K562 (cell line): ENCODE measurements around the gene KLHL33. TPM values are rescaled to one million over a fixed set of nuclear protein-coding genes. Genes with fewer than 3 reads are reported as not detected.

Source experiments
- ASH1L ChIP-seq: fragments of 450-650 bp; IDR thresholded peaks from 2 replicates; pipeline ENCODE4 v1.6.1; 2018; ENCODE audit warnings: borderline replicate concordance, mild to moderate bottlenecking, low read depth; ENCODE audit not compliant: partially characterized antibody
- DPF2 ChIP-seq: fragments of 450-650 bp; IDR thresholded peaks from 2 replicates; pipeline ENCODE4 v1.6.1; 2016
- EP400 ChIP-seq: fragments of 450-650 bp; IDR thresholded peaks from 2 replicates; pipeline ENCODE4 v1.6.1; 2017; ENCODE audit warnings: antibody characterized with exemption, mild to moderate bottlenecking, moderate library complexity
- HMBOX1 ChIP-seq: sonication (generic); IDR thresholded peaks from 2 replicates; pipeline ENCODE4 v1.6.1; 2016
- KAT8 ChIP-seq: fragments of 450-650 bp; IDR thresholded peaks from 2 replicates; pipeline ENCODE4 v1.6.1; 2016; ENCODE audit warnings: low read depth, mild to moderate bottlenecking
- KDM4B ChIP-seq, 2 experiments: fragments of 450-650 bp in 1 of 2; sonication (generic) in 1 of 2; IDR thresholded peaks; 2 replicates each; pipeline ENCODE4 v1.6.1; 2016 to 2017; ENCODE audit warnings: borderline replicate concordance in 2 of 2, antibody characterized with exemption in 1 of 2, low read depth in 1 of 2, mild to moderate bottlenecking in 1 of 2
- MAX ChIP-seq: sonication (generic); formaldehyde crosslinking; IDR thresholded peaks from 2 replicates; pipeline ENCODE4 v1.9.0; 2022; ENCODE audit warnings: mild to moderate bottlenecking, missing genetic modification reagents
- MCM5 ChIP-seq: fragments of 450-650 bp; IDR thresholded peaks from 2 replicates; pipeline ENCODE4 v1.6.1; 2016; ENCODE audit warnings: low read depth
- MNT ChIP-seq, 2 experiments: fragments of 450-650 bp; conservative IDR thresholded peaks; 2 replicates each; pipeline ENCODE4 v1.6.1; 2017; ENCODE audit warnings: mild to moderate bottlenecking in 2 of 2, moderate library complexity in 2 of 2
- NBN ChIP-seq: fragments of 450-650 bp; IDR thresholded peaks from 2 replicates; pipeline ENCODE4 v1.6.1; 2016; ENCODE audit warnings: low read depth, mild to moderate bottlenecking
- NR2C2 ChIP-seq, 2 experiments: fragments of 200-800 bp in 1 of 2; sonication (Bioruptor generic) in 1 of 2; sonication (generic) in 1 of 2; formaldehyde crosslinking in 1 of 2; IDR thresholded peaks; 2 replicates each; pipeline versions ENCODE4 v1.6.1 to v1.8.0; 2016 to 2022; ENCODE audit warnings: mild to moderate bottlenecking in 1 of 2, missing compliant biosample characterization in 1 of 2, missing genetic modification characterization in 1 of 2, missing genetic modification reagents in 1 of 2
- RAD21 ChIP-seq, 2 experiments: fragments of 250-450 bp in 1 of 2; fragments of 450-650 bp in 1 of 2; sonication (Bioruptor Pico) in 1 of 2; formaldehyde crosslinking in 1 of 2; IDR thresholded peaks in 1 of 2; conservative IDR thresholded peaks in 1 of 2; 2 replicates each; pipeline versions ENCODE4 v1.4.0 to v1.8.0; 2020 to 2022; ENCODE audit warnings: mild to moderate bottlenecking in 2 of 2, moderate library complexity in 1 of 2
- RB1 ChIP-seq: fragments of 450-650 bp; IDR thresholded peaks from 2 replicates; pipeline ENCODE4 v1.6.1; 2017; ENCODE audit warnings: low read depth, mild to moderate bottlenecking
- RCOR1 ChIP-seq, 2 experiments: IDR thresholded peaks; 2 replicates each; pipeline ENCODE4 v1.6.1; 2012; ENCODE audit warnings: low read depth in 2 of 2, low read length in 2 of 2, borderline replicate concordance in 1 of 2, improper control_type of control experiment in 1 of 2
- SAP30 ChIP-seq: fragments of 200-600 bp; sonication (generic); IDR thresholded peaks from 2 replicates; pipeline ENCODE4 v1.6.1; 2012; ENCODE audit warnings: borderline replicate concordance, low read depth, mild to moderate bottlenecking, moderate library complexity, low read length, control low read depth, inconsistent platforms; ENCODE audit not compliant: insufficient read depth, poor library complexity, severe bottlenecking
- SMAD1 ChIP-seq: fragments of 150-350 bp; IDR thresholded peaks from 2 replicates; pipeline ENCODE4 v1.6.1; 2014; ENCODE audit warnings: low read length, low read depth; ENCODE audit not compliant: partially characterized antibody
- SPI1 ChIP-seq: IDR thresholded peaks from 2 replicates; pipeline ENCODE4 v1.6.1; 2011; ENCODE audit warnings: low read depth, low read length, control low read depth, borderline replicate concordance
- SRF ChIP-seq, 2 experiments: fragments of 250-450, 450-650 bp in 1 of 2; sonication (Bioruptor Pico) in 1 of 2; sonication (generic) in 1 of 2; formaldehyde crosslinking; IDR thresholded peaks; 2 replicates each; pipeline versions ENCODE4 v1.5.0 to v1.5.1; 2020 to 2022; ENCODE audit warnings: mild to moderate bottlenecking in 1 of 2, missing genetic modification reagents in 1 of 2
- ZBTB26 ChIP-seq: fragments of 450-650 bp; formaldehyde crosslinking; IDR thresholded peaks from 2 replicates; pipeline ENCODE4 v1.4.0; 2022; ENCODE audit warnings: missing genetic modification characterization
- polyA plus RNA-seq, 8 experiments: library from polyadenylated mRNA; depleted of rRNA in 4 of 8; stranded (reverse) in 5 of 8; unstranded in 3 of 8; fragments of >200 nt; fragmentation: Nextera tagmentation in 2 of 8; fragmentation: Illumina TruSeq in 1 of 8; extraction: Ambion mirVana in 2 of 8; extraction: Trizol in 1 of 8; gene quantifications; 2 replicates each; pipeline versions ENCODE4 v1.2.1 to v1.2.3, GENCODE V29; 2011 to 2014; ENCODE audit warnings: inconsistent platforms in 1 of 8, missing spikeins in 1 of 8
- total RNA-seq, 7 experiments: library from RNA; depleted of rRNA in 6 of 7; stranded (reverse); fragments of >200 nt in 6 of 7; fragmentation: Illumina TruSeq in 2 of 7; extraction: Trizol in 2 of 7; gene quantifications; 2 replicates each; pipeline versions ENCODE4 v1.2.1 to v1.2.3, GENCODE V29; 2011 to 2021; ENCODE audit warnings: low replicate concordance in 1 of 7
- TF ChIP-seq, protein P1 (sequence below): fragments of 250-450 bp; sonication (Bioruptor Pico); IDR thresholded peaks from 2 replicates; pipeline ENCODE4 v1.4.0; 2020

Gene KLHL33
- total and polyA plus RNA-seq, 9 of the 15 experiments (the other 6 are each of a cell fraction or from before 2014, with no cell fraction given), result 0.04 to 0.27 (median 0.13) TPM; not detected in 6

DNA sequence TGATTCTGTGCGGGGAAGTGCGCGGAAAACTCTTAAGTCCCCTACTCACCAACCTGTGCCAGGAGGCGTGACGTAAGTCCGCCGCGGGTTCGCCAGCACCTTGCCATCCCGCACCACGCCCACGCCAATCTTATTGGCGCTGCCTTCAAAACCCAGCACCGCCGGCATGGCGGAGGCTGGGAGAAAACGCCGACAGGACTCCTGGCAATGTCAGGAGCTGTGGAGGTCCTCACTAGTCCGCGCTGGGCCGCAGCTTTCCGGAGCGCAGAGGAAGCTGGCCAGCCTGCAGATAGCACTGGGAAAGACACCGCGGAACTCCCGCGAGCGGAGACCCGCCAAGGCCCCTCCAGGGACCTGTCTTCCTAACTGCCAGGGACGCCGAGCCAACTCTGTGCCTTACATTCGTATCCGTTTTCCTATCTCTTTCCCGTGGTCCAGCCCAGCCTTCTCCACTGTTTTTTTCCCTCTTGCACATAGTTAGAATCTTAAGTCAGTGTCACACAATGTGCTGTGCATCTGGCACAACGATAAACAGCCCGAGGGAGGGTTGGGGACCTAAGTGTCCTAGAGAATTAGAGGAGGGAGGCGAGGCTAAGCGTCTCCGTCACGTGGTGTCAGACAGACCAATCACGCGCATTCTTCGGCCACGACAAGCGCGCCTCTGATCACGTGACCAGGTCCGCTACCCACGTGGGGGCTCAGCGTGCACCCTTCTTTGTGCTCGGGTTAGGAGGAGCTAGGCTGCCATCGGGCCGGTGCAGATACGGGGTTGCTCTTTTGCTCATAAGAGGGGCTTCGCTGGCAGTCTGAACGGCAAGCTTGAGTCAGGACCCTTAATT, 18.8 kb upstream of the KLHL33 start, which contains the start of the genes APEX1 and OSGEP (continued):
- TF ChIP-seq MNT (conservative IDR thresholded peaks at IDR 0.05), result peak; percentile 99
- TF ChIP-seq HMBOX1, result 0 out of 2 replicates have a peak, but pooled peaks have one; percentile 14
- no peak for TF ChIP-seq ASH1L
- TF ChIP-seq KAT8, result no peak
- no peak; a peak in 1 of 4 replicates for TF ChIP-seq KDM4B (IDR thresholded peaks at IDR 0.05; ENCODE audit: borderline replicate concordance in 2 of 2, low read depth in 1 of 2)
- TF ChIP-seq NR2C2 (CRISPR knock-in tag; IDR thresholded peaks at IDR 0.05), result no peak
- TF ChIP-seq NR2C2 (tag; IDR thresholded peaks at IDR 0.05), result peak; percentile 69
- peak; percentile 96 for TF ChIP-seq MAX (CRISPR knock-in tag)
- TF ChIP-seq RCOR1 (IDR thresholded peaks at IDR 0.05; ENCODE audit: borderline replicate concordance in 1 of 2, low read depth in 2 of 2, low read length in 2 of 2), result no peak
- TF ChIP-seq MCM5, result no peak
- TF ChIP-seq, protein P1, sequence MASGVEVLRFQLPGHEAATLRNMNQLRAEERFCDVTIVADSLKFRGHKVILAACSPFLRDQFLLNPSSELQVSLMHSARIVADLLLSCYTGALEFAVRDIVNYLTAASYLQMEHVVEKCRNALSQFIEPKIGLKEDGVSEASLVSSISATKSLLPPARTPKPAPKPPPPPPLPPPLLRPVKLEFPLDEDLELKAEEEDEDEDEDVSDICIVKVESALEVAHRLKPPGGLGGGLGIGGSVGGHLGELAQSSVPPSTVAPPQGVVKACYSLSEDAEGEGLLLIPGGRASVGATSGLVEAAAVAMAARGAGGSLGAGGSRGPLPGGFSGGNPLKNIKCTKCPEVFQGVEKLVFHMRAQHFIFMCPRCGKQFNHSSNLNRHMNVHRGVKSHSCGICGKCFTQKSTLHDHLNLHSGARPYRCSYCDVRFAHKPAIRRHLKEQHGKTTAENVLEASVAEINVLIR (CRISPR knock-in tag), result 0 out of 2 replicates have a peak, but pooled peaks have one; percentile 35
- TF ChIP-seq SPI1, result no peak
- peak; percentile 53 for TF ChIP-seq SAP30
- TF ChIP-seq DPF2, result no peak; the same call in none of the 2 replicates
- no peak for TF ChIP-seq ZBTB26 (CRISPR knock-in tag)
- peak; percentile 44; the same call in 1 of the 2 replicates for TF ChIP-seq RB1
- TF ChIP-seq RAD21 (CRISPR knock-in tag; conservative IDR thresholded peaks at IDR 0.05 in 1 of 2, IDR thresholded peaks at IDR 0.05 in 1 of 2), result no peak
- peak; percentile 98 for TF ChIP-seq EP400
- TF ChIP-seq SMAD1, result no peak
- TF ChIP-seq NBN, result peak; percentile 52; the same call in 1 of the 2 replicates
- peak in 1 of 2 experiments; percentile 56; a peak in 1 of 4 replicates for TF ChIP-seq SRF (CRISPR knock-in tag; IDR thresholded peaks at IDR 0.05)
